ENCODE results near the gene MTG1.
"Not testable (repeated sequence)": the region's sequence is repeated elsewhere in the genome, so short reads cannot be mapped to it uniquely, and the experiment has no call there.

Gene MTG1

GRCh38 chr10:133370030-133370786 lies 23.7 kb upstream of the MTG1 start:
- H3K27ac ChIP-seq = no peak overlapping the region
- no peaks in the 10 kb centered on the region for H3K27me3 ChIP-seq (ENCODE audit: control insufficient read depth, insufficient read depth, low read length)
- no peaks in the 10 kb centered on the region for H3K36me3 ChIP-seq (ENCODE audit: control insufficient read depth, insufficient read depth, low read length)
- H3K9me3 ChIP-seq (ENCODE audit: control insufficient read depth, low read length) = no peaks in the 10 kb centered on the region
- H3K79me2 ChIP-seq = no peaks in the 10 kb centered on the region
- TF ChIP-seq, protein P1, sequence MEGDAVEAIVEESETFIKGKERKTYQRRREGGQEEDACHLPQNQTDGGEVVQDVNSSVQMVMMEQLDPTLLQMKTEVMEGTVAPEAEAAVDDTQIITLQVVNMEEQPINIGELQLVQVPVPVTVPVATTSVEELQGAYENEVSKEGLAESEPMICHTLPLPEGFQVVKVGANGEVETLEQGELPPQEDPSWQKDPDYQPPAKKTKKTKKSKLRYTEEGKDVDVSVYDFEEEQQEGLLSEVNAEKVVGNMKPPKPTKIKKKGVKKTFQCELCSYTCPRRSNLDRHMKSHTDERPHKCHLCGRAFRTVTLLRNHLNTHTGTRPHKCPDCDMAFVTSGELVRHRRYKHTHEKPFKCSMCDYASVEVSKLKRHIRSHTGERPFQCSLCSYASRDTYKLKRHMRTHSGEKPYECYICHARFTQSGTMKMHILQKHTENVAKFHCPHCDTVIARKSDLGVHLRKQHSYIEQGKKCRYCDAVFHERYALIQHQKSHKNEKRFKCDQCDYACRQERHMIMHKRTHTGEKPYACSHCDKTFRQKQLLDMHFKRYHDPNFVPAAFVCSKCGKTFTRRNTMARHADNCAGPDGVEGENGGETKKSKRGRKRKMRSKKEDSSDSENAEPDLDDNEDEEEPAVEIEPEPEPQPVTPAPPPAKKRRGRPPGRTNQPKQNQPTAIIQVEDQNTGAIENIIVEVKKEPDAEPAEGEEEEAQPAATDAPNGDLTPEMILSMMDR (IDR thresholded peaks at IDR 0.05) = no peak
- H3K4me2 ChIP-seq (ENCODE audit: low read length) = no peak overlapping the region
- H3K4me1 ChIP-seq = no peaks in the 10 kb centered on the region
- no peak overlapping the region for H3K4me3 ChIP-seq (ENCODE audit: low read depth, low read length)
- H2AFZ ChIP-seq = no peak overlapping the region
- H3K9ac ChIP-seq = no peak overlapping the region

DNA sequence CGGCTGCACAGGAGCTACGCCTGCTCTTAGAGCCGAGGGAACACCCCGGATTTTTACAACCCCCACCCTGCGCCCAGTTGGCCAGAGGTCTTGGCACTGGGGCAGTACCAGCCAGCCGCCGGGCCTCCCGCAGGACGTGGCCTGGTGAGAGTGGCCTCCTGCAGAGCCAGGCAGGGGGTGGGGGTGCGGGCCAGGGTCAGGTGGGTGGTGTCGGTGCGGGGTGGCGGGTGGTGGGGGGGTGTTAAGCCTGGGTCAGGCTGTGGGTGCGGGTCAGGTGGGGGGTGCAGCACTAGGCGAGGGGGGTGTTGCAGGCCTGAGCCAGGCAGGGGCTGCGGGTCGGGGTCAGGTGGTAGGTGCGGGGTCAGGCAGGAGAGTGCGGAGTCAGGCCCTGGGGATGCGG lies 21.4 kb upstream of the MTG1 start:
- Histone ChIP-seq H3K9me3 (ENCODE audit: control insufficient read depth, low read length) (no peaks in the 10 kb centered on the region), H3K27me3 (ENCODE audit: control insufficient read depth, insufficient read depth, low read length) (no peaks in the 10 kb centered on the region), H3K79me2 (no peaks in the 10 kb centered on the region), H3K4me3 (ENCODE audit: low read depth, low read length) (no peak overlapping the region), H3K36me3 (ENCODE audit: control insufficient read depth, insufficient read depth, low read length) (no peaks in the 10 kb centered on the region), H3K27ac (no peak overlapping the region), H3K9ac (no peak overlapping the region), H2AFZ (no peak overlapping the region), H3K4me1 (no peaks in the 10 kb centered on the region), H3K4me2 (ENCODE audit: low read length) (peak overlapping the region; percentile 40)
- TF ChIP-seq, protein P1 (IDR thresholded peaks at IDR 0.05) = no peak

DNA sequence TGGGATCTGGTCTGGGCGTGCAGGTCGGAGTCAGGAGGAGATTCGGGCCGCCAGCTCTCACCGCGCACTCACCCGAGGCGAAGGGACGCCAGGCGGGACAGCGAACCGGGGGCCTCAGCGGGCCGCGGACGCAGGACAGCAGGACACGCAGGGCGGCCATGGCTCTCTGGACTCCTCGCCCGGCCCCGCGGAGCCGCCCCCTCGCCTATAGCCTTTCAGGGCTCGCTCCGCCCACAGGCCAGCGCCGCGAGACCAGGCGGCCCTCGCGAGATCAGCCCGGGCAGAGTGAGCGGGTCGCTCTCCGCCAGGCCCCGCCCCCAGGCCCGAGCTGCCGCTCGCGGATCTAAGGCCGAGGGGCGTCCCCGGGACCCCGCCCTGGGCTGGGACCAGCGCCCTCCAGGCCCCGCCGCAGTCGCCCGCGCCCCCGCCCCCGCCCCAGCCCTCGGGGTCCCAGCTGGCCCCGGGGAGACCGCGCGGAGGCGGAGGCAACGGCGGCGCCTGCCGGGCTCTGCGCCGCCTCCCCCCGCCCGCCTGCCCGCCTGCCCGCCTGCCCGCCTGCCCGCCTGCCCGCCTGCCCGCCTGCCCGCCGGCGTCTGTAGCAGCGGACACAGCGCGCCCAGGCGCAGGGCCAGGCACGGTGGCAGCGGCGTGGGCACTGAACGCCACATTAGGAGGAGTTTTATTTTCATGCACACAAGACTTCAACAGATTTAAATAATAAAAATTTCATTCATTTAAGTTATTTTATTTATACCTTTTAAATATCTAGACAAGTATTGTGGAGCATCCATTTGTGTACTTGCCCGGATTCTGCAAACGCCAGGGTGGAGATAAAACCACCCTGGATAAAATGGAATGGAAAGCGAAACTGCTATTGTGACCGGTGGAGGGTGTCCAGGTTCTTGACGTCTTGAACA lies 20.5 kb upstream of the MTG1 start, which contains the start of gene ECHS1:
TSS of gene ECHS1 (minus strand) at position 181 of the 917 bp plus-strand sequence. CDS start at position 160, 21 bp downstream.
- no peak within 1 kb of the TSS for H3K9ac ChIP-seq
- peak within 1 kb of the TSS; percentile 58 for H3K4me2 ChIP-seq (ENCODE audit: low read length)
- no peaks in the 10 kb centered on the region for H3K4me1 ChIP-seq
- no peaks in the 10 kb centered on the region for H3K27me3 ChIP-seq (ENCODE audit: control insufficient read depth, insufficient read depth, low read length)
- H3K27ac ChIP-seq = peak within 1 kb of the TSS; percentile 68
- H3K9me3 ChIP-seq (ENCODE audit: control insufficient read depth, low read length) = no peaks in the 10 kb centered on the region
- no peaks in the 10 kb centered on the region for H3K36me3 ChIP-seq (ENCODE audit: control insufficient read depth, insufficient read depth, low read length)
- TF ChIP-seq, protein P1 (IDR thresholded peaks at IDR 0.05) = no peak
- H3K4me3 ChIP-seq (ENCODE audit: low read depth, low read length) = peak within 1 kb of the TSS; percentile 60
- no peaks in the 10 kb centered on the region for H3K79me2 ChIP-seq
- peak within 1 kb of the TSS; percentile 80 for H2AFZ ChIP-seq

DNA sequence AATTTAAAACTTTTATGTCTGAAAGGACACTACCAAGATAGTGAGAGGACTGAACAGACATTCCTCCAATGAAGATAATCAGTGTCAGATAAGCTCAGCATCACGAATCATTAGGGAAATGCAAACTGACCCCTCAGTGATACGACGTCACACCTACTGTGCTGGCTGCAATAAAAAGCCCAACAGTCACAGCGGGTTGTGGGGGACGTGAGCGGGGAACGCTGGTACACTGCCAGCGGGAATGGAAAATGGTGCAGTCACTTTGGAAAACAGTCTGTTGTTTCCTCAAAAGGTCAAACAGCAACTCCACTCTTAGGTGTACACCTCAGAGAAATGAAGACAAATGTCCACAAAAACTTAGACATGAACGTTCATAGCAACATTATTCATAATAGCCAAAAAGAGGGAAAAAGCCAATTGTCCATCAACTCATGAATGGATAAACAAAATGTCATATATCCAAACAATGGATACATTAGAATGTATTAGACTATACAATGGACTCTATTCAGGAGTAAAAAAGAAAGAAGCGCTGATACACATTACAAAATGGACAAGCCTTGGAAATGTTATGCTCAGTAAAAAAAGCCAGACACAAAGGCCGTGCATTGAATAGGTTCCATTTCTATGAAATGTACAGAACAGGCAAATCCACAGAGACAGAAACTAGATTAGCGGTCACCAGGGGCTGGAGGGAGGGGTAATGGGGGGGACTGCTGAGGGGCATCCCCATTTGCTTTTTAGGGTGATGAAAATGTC lies 18.4 kb upstream of the MTG1 start:
- Histone ChIP-seq H3K4me2 (ENCODE audit: low read length) (no peak overlapping the region), H3K9me3 (ENCODE audit: control insufficient read depth, low read length) (no peaks in the 10 kb centered on the region), H3K4me1 (no peaks in the 10 kb centered on the region), H3K79me2 (no peaks in the 10 kb centered on the region), H2AFZ (no peak overlapping the region), H3K36me3 (ENCODE audit: control insufficient read depth, insufficient read depth, low read length) (no peaks in the 10 kb centered on the region), H3K4me3 (ENCODE audit: low read depth, low read length) (no peak overlapping the region), H3K9ac (no peak overlapping the region), H3K27me3 (ENCODE audit: control insufficient read depth, insufficient read depth, low read length) (no peaks in the 10 kb centered on the region), H3K27ac (no peak overlapping the region)
- TF ChIP-seq, protein P1 (IDR thresholded peaks at IDR 0.05) = no peak

DNA sequence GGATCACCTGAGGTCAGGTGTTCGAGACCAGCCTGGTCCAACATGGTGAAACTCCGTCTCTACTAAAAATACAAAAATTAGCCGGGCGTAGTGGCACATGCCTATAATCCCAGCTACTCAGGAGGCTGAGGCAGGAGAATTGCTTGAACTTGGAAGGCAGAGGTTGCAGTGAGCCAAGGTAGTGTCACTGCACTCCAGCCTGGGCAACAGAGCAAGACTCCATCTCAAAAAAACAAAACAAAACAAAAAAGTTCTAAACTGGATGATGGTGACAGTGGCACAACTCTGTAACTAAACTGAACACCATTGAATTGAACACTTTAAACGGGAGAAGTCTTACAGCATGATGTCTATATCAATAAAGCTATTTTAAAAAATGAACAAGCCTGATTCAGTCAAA lies 17.8 kb upstream of the MTG1 start:
- H2AFZ ChIP-seq; H3K9ac ChIP-seq; H3K4me2 ChIP-seq (ENCODE audit: low read length); H3K79me2 ChIP-seq; H3K9me3 ChIP-seq (ENCODE audit: control insufficient read depth, low read length); H3K27me3 ChIP-seq (ENCODE audit: control insufficient read depth, insufficient read depth, low read length); H3K4me3 ChIP-seq (ENCODE audit: low read depth, low read length); H3K36me3 ChIP-seq (ENCODE audit: control insufficient read depth, insufficient read depth, low read length); H3K4me1 ChIP-seq; H3K27ac ChIP-seq: not testable (repeated sequence)

All from parathyroid adenoma (tissue), 2 donors.